Stimulated activated CD4-positive, alpha-beta T cell treated with anti-CD3 and anti-CD28 coated beads, Interleukin-4, amount 100 ng/mL, for 24 hours (primary cell): Measurements from ENCODE around the gene PRSS38.
A peak's percentile ranks its signal among the peaks of the same experiment; 100 is the strongest.

Experiments used
- DNase-seq: peaks from one replicate; pipeline ENCODE4 v3.0.0-alpha.2; 2020

Gene PRSS38

GRCh38 chr1:227886993-227887696 is 71.7 kb downstream of the PRSS38 start:
- DNase-seq: peak; percentile 23

GRCh38 chr1:227887697-227888403 is 72.4 kb downstream of the PRSS38 start:
- no peak for DNase-seq

GRCh38 chr1:227888404-227889046 is 73.0 kb downstream of the PRSS38 start:
- DNase-seq: no peak

GRCh38 chr1:227889047-227889862 is 73.8 kb downstream of the PRSS38 start:
- DNase-seq: no peak

- DNase-seq: peak; percentile 3
Observed at GRCh38 chr1:227889863-227890405, 74.5 kb downstream of the PRSS38 start.

GRCh38 chr1:227890451-227891222 is 75.2 kb downstream of the PRSS38 start:
- DNase-seq: peak; percentile 1

GRCh38 chr1:227891223-227891954 is 75.9 kb downstream of the PRSS38 start:
- peak; percentile 2 for DNase-seq

- DNase-seq: no peak
Observed at GRCh38 chr1:227891955-227892488, 76.5 kb downstream of the PRSS38 start.

GRCh38 chr1:227892489-227893299 is 77.2 kb downstream of the PRSS38 start:
- DNase-seq: peak; percentile 2

- peak; percentile 2 for DNase-seq
Observed at GRCh38 chr1:227893300-227893948, 77.9 kb downstream of the PRSS38 start.

GRCh38 chr1:227893949-227894721 is 78.7 kb downstream of the PRSS38 start:
- peak; percentile 2 for DNase-seq

- DNase-seq: peak; percentile 1
Observed at GRCh38 chr1:227894831-227895451, 79.5 kb downstream of the PRSS38 start.
